NCI-H2081 treated with DMSO at 0.1 percent for 48 hours (cell line): ENCODE results near the gene GALNT10.
"Not testable (repeated sequence)": the region's sequence is repeated elsewhere in the genome, so short reads cannot be mapped to it uniquely, and the experiment has no call there.

ENCODE experiments used
- DNase-seq: peaks from one replicate; lab custom pipeline; 2025; lab: John Stamatoyannopoulos, UW

GALNT10 gene

DNA sequence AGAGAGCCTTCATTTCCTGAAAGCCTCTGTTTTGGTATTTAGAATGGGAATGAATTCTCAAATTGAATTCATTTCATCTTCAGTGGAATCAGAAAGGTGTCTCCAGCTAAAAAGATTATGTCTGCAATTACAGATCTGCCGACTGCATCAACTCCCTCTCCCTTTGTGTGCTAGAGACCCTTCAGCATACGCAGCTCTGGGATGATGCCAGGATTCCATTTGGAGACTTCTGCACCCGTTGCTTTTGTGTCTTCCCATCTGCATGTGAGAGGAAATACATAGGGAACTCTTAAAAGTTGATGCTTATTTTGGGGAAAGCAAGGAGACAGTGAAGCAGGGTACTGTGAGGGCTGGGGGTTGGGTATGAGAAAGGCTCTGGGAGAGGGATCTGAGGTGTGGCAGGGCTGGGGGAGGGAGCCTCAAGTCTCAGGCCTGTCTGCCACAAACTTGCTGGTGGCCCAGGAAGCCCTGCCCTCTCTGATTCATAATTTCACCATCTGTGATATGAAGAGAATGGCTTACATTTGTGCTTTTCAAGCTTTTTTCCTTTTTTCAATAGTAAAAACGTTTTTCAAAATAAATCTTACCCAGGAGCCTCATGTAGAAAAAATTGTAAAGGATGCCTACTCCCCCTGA is 165.6 kb downstream of the GALNT10 start:
- no peak for DNase-seq

- no peak for DNase-seq
These were observed 166.4 kb downstream of the GALNT10 start for GRCh38 chr5:154356958-154357357.

- peak; percentile 11 for DNase-seq
These were observed 168.1 kb downstream of the GALNT10 start for GRCh38 chr5:154358516-154359220.

- DNase-seq = no peak
These were observed 168.7 kb downstream of the GALNT10 start for GRCh38 chr5:154359221-154359573.

- not testable (repeated sequence) for DNase-seq
These were observed 169.7 kb downstream of the GALNT10 start for GRCh38 chr5:154360241-154360640.

GRCh38 chr5:154363411-154363810 is 172.9 kb downstream of the GALNT10 start:
- DNase-seq = no peak

- no peak for DNase-seq
These were observed 174.2 kb downstream of the GALNT10 start for GRCh38 chr5:154364771-154365170.

GRCh38 chr5:154365823-154366222 is 175.3 kb downstream of the GALNT10 start:
- no peak for DNase-seq

DNA sequence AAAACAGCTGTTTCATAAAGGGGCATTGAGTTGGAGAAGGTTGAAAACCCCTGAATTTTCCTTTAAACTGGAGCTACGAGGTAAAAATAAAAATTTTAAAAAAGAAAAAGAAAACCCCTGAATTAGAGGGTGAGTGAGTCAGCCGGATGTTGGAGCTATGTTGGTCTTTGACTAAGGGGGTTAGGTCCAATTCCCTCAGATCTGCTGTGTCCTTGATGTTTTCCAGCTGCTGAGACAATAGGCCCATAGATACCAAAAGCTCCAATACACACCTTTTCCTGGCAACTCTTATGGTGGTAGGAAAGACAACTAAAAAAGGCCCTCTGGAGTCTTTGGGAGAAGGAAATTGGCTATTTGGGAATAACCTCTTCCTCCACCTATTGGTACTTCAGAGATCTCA is 175.8 kb downstream of the GALNT10 start:
- no peak for DNase-seq

- no peak for DNase-seq
These were observed 176.6 kb downstream of the GALNT10 start for GRCh38 chr5:154367101-154367500.

- no peak for DNase-seq
These were observed 177.7 kb downstream of the GALNT10 start for GRCh38 chr5:154368041-154368800.

- no peak for DNase-seq
These were observed 179.1 kb downstream of the GALNT10 start for GRCh38 chr5:154369682-154370081.

DNA sequence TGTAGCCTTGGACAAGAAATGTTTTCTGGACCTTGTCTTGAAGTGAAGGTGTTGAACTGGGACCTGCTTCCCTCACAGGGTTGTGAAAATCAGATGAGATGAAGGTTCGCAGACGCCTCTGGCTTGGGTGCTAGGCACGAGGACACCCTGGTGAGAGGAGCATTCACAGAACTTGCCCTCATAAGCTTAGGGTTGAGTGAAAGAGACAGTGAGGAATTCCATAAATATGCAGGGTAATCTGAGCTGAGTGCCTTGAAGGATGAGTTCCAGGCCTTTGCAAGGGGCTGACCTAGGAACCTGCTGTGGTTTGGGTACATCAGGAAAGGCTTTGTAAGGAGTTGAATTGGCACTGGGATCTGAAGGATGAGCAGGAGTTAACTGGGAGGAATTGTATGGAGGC is 179.6 kb downstream of the GALNT10 start:
- no peak for DNase-seq

- DNase-seq = no peak
These were observed 180.3 kb downstream of the GALNT10 start for GRCh38 chr5:154370813-154371212.

GRCh38 chr5:154371687-154372086 is 181.2 kb downstream of the GALNT10 start:
- DNase-seq = no peak

DNA sequence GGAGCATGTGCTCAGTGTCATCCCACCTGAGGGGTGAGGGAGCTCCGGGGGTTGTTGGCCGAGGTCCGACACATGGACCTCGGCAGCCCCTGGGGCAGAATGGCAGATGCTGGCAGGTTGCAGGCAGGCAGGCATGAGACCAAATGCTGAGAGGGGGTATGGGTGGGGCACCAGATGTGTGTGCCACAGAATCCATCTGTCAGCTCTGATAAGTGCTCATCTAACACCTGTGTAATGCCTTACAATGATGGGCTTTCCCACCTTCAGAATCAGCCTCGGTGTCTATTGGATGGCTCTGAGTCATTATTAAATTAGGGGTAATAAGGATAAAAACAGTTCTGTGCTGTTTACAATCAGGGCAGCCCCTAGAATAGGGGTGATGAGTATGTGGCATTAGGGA is 182.1 kb downstream of the GALNT10 start:
- DNase-seq = no peak

DNA sequence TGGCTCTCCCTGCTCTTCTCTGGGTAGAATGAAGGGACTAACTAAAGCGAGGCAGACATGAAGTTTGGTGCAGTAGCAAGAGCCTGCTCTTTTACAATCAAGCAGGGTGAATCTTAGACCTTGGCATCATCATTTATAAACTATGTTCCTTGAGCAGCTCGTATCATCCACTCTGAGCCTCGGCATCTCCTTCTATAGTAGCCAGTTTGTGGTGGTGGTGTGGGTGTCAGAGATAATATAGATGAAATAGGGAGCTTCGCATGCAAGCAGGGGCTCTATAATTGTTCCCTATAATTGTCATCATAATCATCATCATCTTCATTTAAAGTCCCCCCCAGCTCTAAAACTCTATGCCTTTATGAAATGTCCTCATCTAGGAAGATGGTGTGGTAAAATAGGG is 182.8 kb downstream of the GALNT10 start:
- no peak for DNase-seq

GRCh38 chr5:154373729-154374179 is 183.2 kb downstream of the GALNT10 start:
- no peak for DNase-seq

GRCh38 chr5:154374264-154374663 is 183.7 kb downstream of the GALNT10 start:
- no peak for DNase-seq

GRCh38 chr5:154375329-154376008 is 184.9 kb downstream of the GALNT10 start:
- DNase-seq = no peak

- DNase-seq = no peak
These were observed 185.9 kb downstream of the GALNT10 start for GRCh38 chr5:154376481-154376880.

DNA sequence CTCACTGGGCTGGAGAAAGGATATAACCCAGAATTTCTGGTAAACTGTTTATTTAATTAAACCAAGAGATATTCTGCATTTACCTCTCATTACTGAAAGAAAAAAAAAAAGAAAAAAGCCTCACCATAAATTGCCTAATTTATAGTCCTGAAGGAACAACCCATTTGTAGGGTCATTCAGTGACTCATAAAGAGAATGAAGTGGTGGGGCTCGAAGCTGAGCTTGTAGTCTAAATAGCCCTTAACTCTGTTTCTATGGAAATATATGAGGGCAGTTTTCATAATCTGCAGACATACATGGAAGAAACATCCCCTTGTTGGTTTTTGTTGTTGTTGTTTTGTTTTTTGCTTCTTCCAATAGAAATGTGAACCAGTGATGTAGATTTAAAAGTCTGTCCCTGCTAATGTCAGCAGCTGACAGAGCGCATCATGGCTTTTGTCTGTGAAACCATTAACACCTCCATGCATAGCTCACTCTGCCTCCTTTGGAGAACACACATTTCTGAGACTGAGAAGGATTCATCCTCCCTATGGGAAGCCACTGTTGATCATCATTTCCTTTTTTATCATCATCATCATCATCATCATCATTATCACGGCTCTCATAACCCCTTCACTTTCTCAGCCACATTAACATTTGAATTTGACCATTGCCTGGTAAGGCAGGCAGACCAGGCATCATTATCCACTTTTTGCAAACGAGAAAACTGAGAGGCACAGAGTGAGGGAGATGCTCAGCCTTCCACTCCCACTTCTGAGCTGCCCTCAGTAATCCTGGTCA is 187.4 kb downstream of the GALNT10 start:
- no peak for DNase-seq
